Vagina (tissue), 2 donors: ENCODE results near the gene NFASC. TPM values are rescaled to one million over a fixed set of nuclear protein-coding genes. Genes with fewer than 3 reads are reported as not detected.

ENCODE experiments used
- DNase-seq, 2 donors: peaks; one replicate each; pipeline ENCODE4 v3.0.0-alpha.2; 2017; ENCODE audit errors: extremely low spot score in 2 of 2
- H3K27ac ChIP-seq: fragments of 200-600 bp; sonication (generic); one replicate; pipeline ENCODE4 v1.5.1; 2019
- H3K27me3 ChIP-seq: fragments of 200-600 bp; sonication (generic); one replicate; pipeline ENCODE4 v1.5.1; 2019
- H3K36me3 ChIP-seq, 2 donors: fragments of 200-600 bp; sonication (generic); one replicate each; pipeline ENCODE4 v1.5.1; 2017 to 2019
- H3K4me1 ChIP-seq: fragments of 200-600 bp; sonication (generic); one replicate; pipeline ENCODE4 v1.5.1; 2019
- H3K4me3 ChIP-seq, 2 donors: fragments of 200-600 bp; sonication (generic); 1 replicate in 1 of 2; 2 replicates in 1 of 2; pipeline ENCODE4 v1.5.1; 2016 to 2019
- H3K9me3 ChIP-seq: fragments of 200-600 bp; sonication (generic); one replicate; pipeline ENCODE4 v1.5.1; 2019
- CTCF ChIP-seq, 3 experiments: fragments of 450-650 bp in 2 of 3; fragments of 200-600 bp in 1 of 3; sonication (generic) in 1 of 3; IDR thresholded peaks; one replicate each; pipeline ENCODE4 v1.5.1; 2017 to 2019; ENCODE audit warnings: antibody characterized with exemption in 3 of 3, mild to moderate bottlenecking in 2 of 3, moderate library complexity in 2 of 3
- POLR2A ChIP-seq, 2 donors: fragments of 450-650 bp; IDR thresholded peaks; one replicate each; pipeline ENCODE4 v1.6.1; 2017; ENCODE audit warnings: antibody characterized with exemption in 2 of 2, mild to moderate bottlenecking in 2 of 2, moderate library complexity in 2 of 2
- POLR2AphosphoS5 ChIP-seq, 2 donors: sonication (generic); formaldehyde crosslinking; IDR thresholded peaks; one replicate each; pipeline ENCODE4 v1.9.0; 2017; ENCODE audit warnings: antibody characterized with exemption in 2 of 2, mild to moderate bottlenecking in 2 of 2, low read depth in 1 of 2; ENCODE audit not compliant: insufficient read depth in 1 of 2
- intact Hi-C: fragments of 100-400 bp; cut with DNase I; formaldehyde crosslinking; loops from one replicate; pipeline ENCODE4 v1.15.1; 2023
- total RNA-seq: library from RNA; depleted of rRNA; stranded (reverse); fragments of >200 nt; gene quantifications from one replicate; pipeline ENCODE4 v1.2.3, GENCODE V29; 2016

The NFASC gene
- total RNA-seq, 1 donor from 2014 or later: 23.3 TPM

- intact Hi-C loops: loop anchor here (10.0 kb wide), 1 partner anchor 249 kb away; no protein-coding TSS in a partner anchor
- no peak overlapping the region for H3K4me3 ChIP-seq
- no peaks in the 10 kb centered on the region for H3K27me3 ChIP-seq
- no peak for TF ChIP-seq POLR2AphosphoS5 (IDR thresholded peaks at IDR 0.05; ENCODE audit: insufficient read depth in 1 of 2, low read depth in 1 of 2)
- no peak for TF ChIP-seq CTCF (IDR thresholded peaks at IDR 0.05)
- no peak for TF ChIP-seq POLR2A (IDR thresholded peaks at IDR 0.05)
- H3K9me3 ChIP-seq: no peaks in the 10 kb centered on the region
- H3K36me3 ChIP-seq: no peaks in the 10 kb centered on the region
- H3K27ac ChIP-seq: no peak overlapping the region
- H3K4me1 ChIP-seq: no peaks in the 10 kb centered on the region
- no peak for DNase-seq
These were observed 183.4 kb downstream of the NFASC start for GRCh38 chr1:205054013-205054412.

- intact Hi-C loops: loop anchor here (10.0 kb wide), 1 partner anchor 251 kb away; no protein-coding TSS in a partner anchor
- Histone ChIP-seq H3K36me3 (no peaks in the 10 kb centered on the region), H3K27ac (no peak overlapping the region), H3K27me3 (no peaks in the 10 kb centered on the region), H3K9me3 (no peaks in the 10 kb centered on the region), H3K4me3 (no peak overlapping the region), H3K4me1 (no peaks in the 10 kb centered on the region)
- no peak for DNase-seq
- TF ChIP-seq POLR2A (IDR thresholded peaks at IDR 0.05) (no peak), POLR2AphosphoS5 (IDR thresholded peaks at IDR 0.05; ENCODE audit: insufficient read depth in 1 of 2, low read depth in 1 of 2) (no peak), CTCF (IDR thresholded peaks at IDR 0.05) (no peak)
These were observed 185.5 kb downstream of the NFASC start for GRCh38 chr1:205056188-205056611.

- H3K27ac ChIP-seq: no peak overlapping the region
- peaks cover 8% of the 10 kb centered on the region for H3K4me1 ChIP-seq
- TF ChIP-seq POLR2AphosphoS5 (IDR thresholded peaks at IDR 0.05; ENCODE audit: insufficient read depth in 1 of 2, low read depth in 1 of 2) (no peak), CTCF (IDR thresholded peaks at IDR 0.05) (no peak), POLR2A (IDR thresholded peaks at IDR 0.05) (no peak)
- intact Hi-C loops: loop anchor here (10.0 kb wide), 1 partner anchor 252 kb away; no protein-coding TSS in a partner anchor
- no peaks in the 10 kb centered on the region for H3K27me3 ChIP-seq
- no peak overlapping the region for H3K4me3 ChIP-seq
- H3K9me3 ChIP-seq: no peaks in the 10 kb centered on the region
- no peak for DNase-seq
- no peaks in the 10 kb centered on the region for H3K36me3 ChIP-seq
These were observed 186.4 kb downstream of the NFASC start for GRCh38 chr1:205056956-205057568.

GRCh38 chr1:205057808-205058575 lies 187.3 kb downstream of the NFASC start:
- Histone ChIP-seq H3K27me3 (no peaks in the 10 kb centered on the region), H3K9me3 (no peaks in the 10 kb centered on the region), H3K36me3 (no peaks in the 10 kb centered on the region), H3K4me3 (no peak overlapping the region), H3K4me1 (peaks cover 8% of the 10 kb centered on the region), H3K27ac (no peak overlapping the region)
- no peak for DNase-seq
- intact Hi-C loops: loop anchor here (10.0 kb wide), 1 partner anchor 253 kb away; no protein-coding TSS in a partner anchor
- TF ChIP-seq POLR2AphosphoS5 (IDR thresholded peaks at IDR 0.05; ENCODE audit: insufficient read depth in 1 of 2, low read depth in 1 of 2) (no peak), CTCF (IDR thresholded peaks at IDR 0.05) (no peak), POLR2A (IDR thresholded peaks at IDR 0.05) (no peak)
